ENCODE results near the gene SHLD1.

- TF ChIP-seq PATZ1 (CRISPR knock-in tag; IDR thresholded peaks at IDR 0.05; ENCODE audit: borderline replicate concordance) (no peak), CREB5 (CRISPR knock-in tag; IDR thresholded peaks at IDR 0.05; ENCODE audit: low read depth) (no peak), ZFP3 (CRISPR knock-in tag; IDR thresholded peaks at IDR 0.05) (no peak), CSRNP3 (CRISPR knock-in tag; IDR thresholded peaks at IDR 0.05) (no peak), GLIS3 (CRISPR knock-in tag; IDR thresholded peaks at IDR 0.05) (no peak), TSHZ2 (CRISPR knock-in tag; IDR thresholded peaks at IDR 0.05) (no peak)
Observed at GRCh38 chr20:5881703-5882102, 131.5 kb downstream of the SHLD1 start.
